ENCODE measurements around the gene CROCC. TPM values are rescaled to one million over a fixed set of nuclear protein-coding genes. Genes with fewer than 3 reads are reported as not detected.

CROCC gene
- total RNA-seq, 1 donor from 2014 or later, result 24.7 TPM

GRCh38 chr1:16904560-16905109, 17.1 kb upstream of the CROCC start:
- no peaks in the 10 kb centered on the region for H3K9me3 Mint-ChIP-seq (ENCODE audit: low read depth)
- no peak overlapping the region for H3K27ac Mint-ChIP-seq (ENCODE audit: unreplicated experiment)
- no peaks in the 10 kb centered on the region for H3K36me3 Mint-ChIP-seq (ENCODE audit: low read depth)

GRCh38 chr1:16905110-16905867, 16.4 kb upstream of the CROCC start:
- H3K27ac Mint-ChIP-seq (ENCODE audit: unreplicated experiment), result no peak overlapping the region
- H3K4me3 Mint-ChIP-seq (ENCODE audit: unreplicated experiment), result no peak overlapping the region
- H3K36me3 Mint-ChIP-seq (ENCODE audit: low read depth), result no peaks in the 10 kb centered on the region
- TF ChIP-seq CTCF (IDR thresholded peaks at IDR 0.05), result no peak
- H3K4me1 Mint-ChIP-seq (ENCODE audit: low read depth), result peaks cover 3% of the 10 kb centered on the region
- no peaks in the 10 kb centered on the region for H3K27me3 Mint-ChIP-seq (ENCODE audit: low read depth)
- DNase-seq (ENCODE audit: low spot score), result no peak
- H3K9me3 Mint-ChIP-seq (ENCODE audit: low read depth), result no peaks in the 10 kb centered on the region

More at GRCh38 chr1:16904560-16905109, 17.1 kb upstream of the CROCC start:
- H3K27me3 Mint-ChIP-seq (ENCODE audit: low read depth), result no peaks in the 10 kb centered on the region
- DNase-seq (ENCODE audit: low spot score), result no peak
- no peak overlapping the region for H3K4me3 Mint-ChIP-seq (ENCODE audit: unreplicated experiment)
- no peaks in the 10 kb centered on the region for H3K4me1 Mint-ChIP-seq (ENCODE audit: low read depth)
- no peak for TF ChIP-seq CTCF (IDR thresholded peaks at IDR 0.05)

- no peaks in the 10 kb centered on the region for H3K27me3 Mint-ChIP-seq (ENCODE audit: low read depth)
- H3K27ac Mint-ChIP-seq (ENCODE audit: unreplicated experiment), result no peak overlapping the region
- H3K9me3 Mint-ChIP-seq (ENCODE audit: low read depth), result no peaks in the 10 kb centered on the region
- no peak overlapping the region for H3K4me3 Mint-ChIP-seq (ENCODE audit: unreplicated experiment)
- peaks cover 3% of the 10 kb centered on the region for H3K4me1 Mint-ChIP-seq (ENCODE audit: low read depth)
- H3K36me3 Mint-ChIP-seq (ENCODE audit: low read depth), result no peaks in the 10 kb centered on the region
- no peak for DNase-seq (ENCODE audit: low spot score)
- TF ChIP-seq CTCF (IDR thresholded peaks at IDR 0.05), result no peak
Measured at GRCh38 chr1:16905868-16906702, 15.6 kb upstream of the CROCC start.

- Mint-ChIP-seq H3K4me3 (ENCODE audit: unreplicated experiment) (no peak overlapping the region), H3K27ac (ENCODE audit: unreplicated experiment) (no peak overlapping the region), H3K27me3 (ENCODE audit: low read depth) (no peaks in the 10 kb centered on the region), H3K9me3 (ENCODE audit: low read depth) (no peaks in the 10 kb centered on the region), H3K36me3 (ENCODE audit: low read depth) (no peaks in the 10 kb centered on the region), H3K4me1 (ENCODE audit: low read depth) (peaks cover 3% of the 10 kb centered on the region)
- TF ChIP-seq CTCF (IDR thresholded peaks at IDR 0.05), result no peak
- no peak for DNase-seq (ENCODE audit: low spot score)
Measured at GRCh38 chr1:16906873-16907272, 14.9 kb upstream of the CROCC start.

All from chondrocyte (in vitro differentiated cells).